HG03135 (cell line): ENCODE results near the gene CREBBP.

Experiments
- ATAC-seq: cut with Tn5 transposase; IDR thresholded peaks from one replicate; pipeline ENCODE4 v1.9.1; 2021; ENCODE audit warnings: mild to moderate bottlenecking, moderate library complexity; ENCODE audit not compliant: unreplicated experiment

The CREBBP gene

DNA sequence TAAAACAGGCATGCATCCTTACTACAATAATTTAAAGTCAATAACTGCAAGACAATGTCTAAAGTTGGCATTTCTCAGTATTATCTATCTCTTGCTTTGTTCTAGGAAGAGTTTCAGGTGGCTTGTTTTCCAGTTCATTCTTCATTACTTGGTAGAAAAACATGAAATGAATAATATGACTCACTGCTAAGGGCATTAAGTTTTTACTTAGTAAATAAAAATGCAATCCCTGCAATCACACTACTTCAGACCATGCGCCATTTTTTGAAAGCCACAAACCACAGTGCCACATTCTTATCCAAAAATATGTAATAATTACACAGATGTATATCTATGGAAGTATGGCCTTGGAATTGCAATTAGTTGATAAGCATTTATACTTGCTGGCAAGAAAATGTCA, 55.4 kb downstream of the CREBBP start:
- no peak for ATAC-seq

GRCh38 chr16:3824121-3824795, 56.3 kb downstream of the CREBBP start:
- no peak for ATAC-seq

- ATAC-seq = no peak
These were observed 57.1 kb downstream of the CREBBP start for GRCh38 chr16:3823427-3823826.

DNA sequence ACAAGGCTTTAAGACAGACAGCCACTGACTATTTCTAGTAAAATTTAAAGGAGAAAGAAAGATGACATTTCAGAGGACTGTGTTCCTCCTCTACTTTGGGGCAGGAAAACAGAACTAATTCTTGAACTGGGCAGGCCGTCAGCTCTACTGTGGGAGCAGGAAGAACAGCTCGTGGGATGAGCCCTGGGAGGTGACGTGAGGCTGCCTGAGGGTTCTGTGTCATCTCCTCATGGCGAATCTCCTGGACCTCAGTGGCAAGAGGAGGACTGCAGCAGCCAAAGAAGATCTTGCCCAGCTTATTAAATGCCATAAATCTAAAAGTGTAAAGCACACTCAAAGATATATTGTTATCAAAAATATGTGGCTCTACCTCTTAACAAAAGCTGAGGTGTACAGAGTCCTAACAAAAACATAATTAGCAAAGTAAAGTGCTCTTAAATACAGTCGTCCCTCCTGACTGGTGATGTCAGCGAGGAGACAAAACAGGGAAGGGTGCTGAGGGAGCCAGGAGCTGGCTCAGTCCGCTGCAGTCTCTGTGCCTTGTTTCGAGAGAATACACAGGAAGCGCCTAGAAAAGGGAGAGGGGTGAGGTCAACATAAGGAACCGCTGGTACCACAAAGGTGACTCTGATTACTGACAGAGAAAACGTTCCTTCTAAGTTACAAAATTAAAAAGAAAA, 58.0 kb downstream of the CREBBP start:
- no peak for ATAC-seq

DNA sequence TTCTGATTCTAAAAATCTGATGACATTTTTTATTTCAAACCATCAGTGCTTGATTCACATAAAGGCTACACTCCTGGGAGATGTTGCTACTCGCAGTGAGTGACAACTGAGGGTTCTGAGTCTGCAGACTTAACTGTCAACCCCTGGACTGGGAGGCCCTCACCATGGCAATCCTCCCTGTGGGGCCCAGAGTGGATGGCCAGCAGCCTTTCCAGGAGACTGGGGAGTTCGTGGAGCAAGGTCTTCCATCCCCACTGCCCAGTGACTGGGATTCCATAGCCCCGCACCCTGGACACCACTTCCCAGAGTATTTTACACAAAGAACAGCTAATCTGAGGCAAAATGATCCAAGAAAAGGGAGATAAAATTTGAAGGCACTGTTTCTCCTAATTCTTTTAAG, 59.3 kb downstream of the CREBBP start:
- no peak for ATAC-seq

GRCh38 chr16:3819746-3820724, 60.5 kb downstream of the CREBBP start:
- no peak for ATAC-seq

- no peak for ATAC-seq
These were observed 61.4 kb downstream of the CREBBP start for GRCh38 chr16:3819175-3819527.

- ATAC-seq = no peak
These were observed 64.2 kb downstream of the CREBBP start for GRCh38 chr16:3816326-3816725.

- no peak for ATAC-seq
These were observed 65.8 kb downstream of the CREBBP start for GRCh38 chr16:3814755-3815154.

- ATAC-seq = no peak
These were observed 67.9 kb downstream of the CREBBP start for GRCh38 chr16:3812469-3813172.

DNA sequence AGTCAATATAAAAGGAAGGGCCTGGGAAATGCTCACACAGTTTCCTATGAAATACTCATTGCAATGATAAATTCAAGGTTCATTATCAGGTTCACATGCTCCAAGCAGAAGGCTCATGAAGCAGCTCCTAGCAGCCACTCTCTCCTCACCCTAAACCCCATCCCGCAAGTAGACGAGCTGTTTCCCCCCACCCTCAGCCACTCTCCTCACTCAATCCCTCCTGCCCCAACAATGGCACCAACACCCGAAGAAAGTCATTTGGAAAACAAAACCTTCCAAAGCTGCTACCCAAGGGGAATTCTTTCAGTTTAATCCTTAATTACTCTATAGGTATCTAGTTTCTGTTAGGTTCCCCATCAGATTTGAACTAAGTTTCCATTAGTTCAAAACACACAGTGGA, 69.7 kb downstream of the CREBBP start:
- ATAC-seq = no peak

GRCh38 chr16:3810198-3810664, 70.3 kb downstream of the CREBBP start:
- ATAC-seq = no peak

DNA sequence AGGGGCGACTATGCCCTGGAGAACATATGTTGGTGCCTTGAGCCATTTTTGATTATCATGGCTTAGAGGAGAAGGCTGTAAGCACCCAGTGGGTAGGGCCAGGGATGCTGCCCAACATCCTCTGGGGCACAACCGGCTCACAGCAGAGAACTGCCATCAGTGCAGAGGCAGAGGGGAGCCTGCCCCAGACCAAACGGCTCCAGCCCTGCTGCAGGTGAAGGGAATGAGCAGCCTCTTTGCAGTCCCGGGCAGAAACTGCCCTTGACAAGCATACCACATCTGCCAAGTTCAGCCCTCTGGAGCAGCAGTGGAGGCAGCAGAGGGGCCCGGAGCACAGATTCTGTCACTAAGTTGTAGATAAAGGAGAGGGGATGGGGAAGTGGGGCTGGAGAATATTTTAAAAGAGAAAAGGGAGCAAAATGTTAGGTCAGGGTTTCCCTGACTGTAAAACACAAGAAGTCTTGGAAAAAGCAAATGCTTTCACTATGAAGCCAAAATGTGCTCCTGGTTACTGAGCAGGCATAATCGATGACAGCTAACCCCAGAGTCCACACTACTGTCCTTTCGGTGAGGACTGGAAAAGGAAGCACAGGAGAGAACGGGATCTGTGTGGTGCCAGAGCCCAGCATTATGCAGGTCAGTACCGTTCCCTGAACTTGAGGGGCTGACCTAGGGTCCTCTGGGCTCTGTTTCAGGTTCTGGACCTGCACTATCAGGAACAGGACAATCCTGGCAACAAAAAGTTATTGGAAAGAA, 72.0 kb downstream of the CREBBP start:
- ATAC-seq = no peak

DNA sequence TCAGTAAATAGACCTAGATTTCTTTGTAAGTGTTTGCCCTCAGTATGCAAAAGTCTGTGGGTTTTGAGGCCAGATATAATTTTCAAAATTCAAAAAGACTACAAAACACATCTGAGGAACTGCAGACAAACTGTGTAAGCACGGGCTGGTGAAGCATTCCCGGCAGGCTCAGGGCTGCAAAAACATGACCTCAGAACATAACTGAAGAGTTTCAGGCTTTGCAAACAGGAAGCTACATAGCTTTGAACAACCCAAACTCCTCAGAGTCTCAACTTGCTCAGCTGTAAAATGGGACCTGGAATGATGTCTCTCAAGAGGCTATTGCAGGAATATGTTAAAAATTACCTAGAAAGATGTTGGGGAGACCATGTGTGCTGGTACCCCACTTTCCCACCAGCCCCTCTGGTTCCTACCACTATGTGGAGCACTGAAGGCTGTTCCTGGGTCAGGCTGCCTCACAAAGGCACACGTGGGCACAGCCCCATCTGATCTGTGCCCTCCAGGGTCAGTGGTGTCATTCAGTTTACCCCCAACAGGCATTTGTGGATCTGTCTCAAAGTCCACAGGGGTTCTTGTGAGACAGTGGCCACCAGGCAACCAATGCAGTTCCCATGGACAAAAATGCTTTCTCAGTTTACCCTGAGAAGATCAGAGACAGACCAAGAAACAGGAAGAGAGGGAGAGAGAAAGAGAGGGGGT, 72.9 kb downstream of the CREBBP start:
- ATAC-seq = no peak

DNA sequence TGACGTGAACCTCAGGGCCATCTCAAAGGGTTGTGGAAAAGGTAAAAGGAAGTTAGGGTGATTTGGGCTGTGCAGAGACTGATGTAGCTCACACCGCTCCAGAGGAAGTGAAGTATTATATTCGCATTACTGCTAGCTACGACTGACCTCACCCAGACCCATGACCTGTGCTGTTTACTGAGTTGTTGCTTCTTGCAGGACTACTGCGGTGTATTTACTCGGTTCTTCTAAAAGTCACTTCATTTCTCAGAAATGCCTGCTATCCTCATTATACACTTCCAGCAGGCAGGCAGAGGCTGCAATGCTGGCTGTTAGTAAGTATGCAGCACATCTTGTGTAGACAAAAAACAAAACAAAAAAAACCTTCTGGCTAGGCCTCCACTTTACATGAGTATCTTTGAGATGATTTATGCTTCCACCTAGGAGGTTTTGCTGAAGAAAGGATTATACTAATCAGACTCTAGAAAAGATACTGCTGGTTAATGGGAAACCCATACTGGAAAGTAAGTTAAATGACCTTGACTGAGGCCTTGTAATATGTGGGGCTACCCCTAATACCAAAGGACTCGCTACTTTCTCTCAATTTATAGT, 76.0 kb downstream of the CREBBP start:
- ATAC-seq = no peak

DNA sequence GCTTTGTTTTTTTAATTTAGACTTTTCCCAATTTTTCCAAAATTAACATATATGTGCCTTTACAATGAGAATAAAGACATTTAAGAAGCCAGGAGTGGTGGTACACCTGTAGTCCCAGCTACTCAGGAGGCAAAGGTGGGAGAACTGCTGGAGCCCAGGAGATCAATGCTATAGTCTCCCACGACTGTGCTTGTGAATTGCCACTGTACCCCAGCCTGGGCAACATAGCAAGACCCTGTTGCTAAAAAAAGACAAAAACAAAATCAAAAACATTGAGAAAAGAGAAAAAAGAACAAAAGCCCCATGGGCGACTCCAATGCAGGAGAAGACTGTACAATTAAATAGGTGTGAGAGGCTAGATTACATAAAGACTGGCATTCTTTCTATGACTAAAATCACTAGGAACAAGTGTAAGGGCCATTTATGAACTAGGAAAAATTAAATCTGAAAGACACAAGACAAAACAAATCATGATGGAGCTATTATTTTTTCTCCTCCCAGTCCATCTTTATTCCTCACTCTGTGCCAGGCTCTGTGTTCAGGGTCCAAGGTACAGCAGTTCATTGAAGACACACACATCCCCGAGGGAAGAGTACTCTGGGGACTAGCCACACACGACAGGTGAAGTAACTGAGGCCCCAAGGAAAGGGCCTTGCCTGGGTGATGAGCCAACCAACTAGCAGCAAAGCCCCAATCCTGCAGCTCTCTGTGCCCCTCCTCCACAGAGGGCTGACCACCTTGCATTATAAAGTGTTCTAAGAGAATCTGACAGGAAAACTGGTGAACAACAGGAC, 79.8 kb downstream of the CREBBP start:
- ATAC-seq = no peak

DNA sequence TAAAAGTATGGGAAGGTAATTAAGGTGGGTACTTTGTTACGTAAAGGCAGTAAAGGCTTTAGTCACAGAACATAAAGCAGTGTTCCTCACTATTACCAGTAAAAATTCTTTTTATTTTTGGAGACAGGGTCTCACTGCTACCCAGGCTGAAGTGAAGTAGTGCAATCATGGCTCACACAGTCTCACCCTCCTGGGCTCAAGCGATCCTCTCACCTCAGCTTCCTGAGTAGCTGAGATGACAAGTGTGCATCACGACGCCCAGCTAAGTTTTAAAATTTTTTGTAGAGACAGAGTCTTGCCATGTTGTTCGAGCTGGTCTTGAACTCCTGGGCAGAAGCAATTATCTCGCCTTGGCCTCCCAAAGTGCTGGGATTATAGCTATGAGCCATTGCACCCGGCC, 80.5 kb downstream of the CREBBP start:
- ATAC-seq = no peak

GRCh38 chr16:3799354-3799753, 81.2 kb downstream of the CREBBP start:
- ATAC-seq = no peak
